PFSK-1 (cell line): ENCODE measurements around the gene MTFMT.

Experiments
- POLR2AphosphoS5 ChIP-seq: IDR thresholded peaks from 2 replicates; pipeline ENCODE4 v1.6.1; 2012; ENCODE audit warnings: low read depth, mild to moderate bottlenecking, control low read depth, low read length, moderate library complexity
- REST ChIP-seq, 2 experiments: IDR thresholded peaks; 2 replicates each; pipeline versions ENCODE4 v1.6.1 to v1.8.0; 2011 to 2012; ENCODE audit warnings: low read depth in 2 of 2, low read length in 2 of 2, control low read depth in 1 of 2, inconsistent platforms in 1 of 2, mild to moderate bottlenecking in 1 of 2, moderate library complexity in 1 of 2; ENCODE audit not compliant: insufficient read depth in 1 of 2
- SIN3A ChIP-seq: IDR thresholded peaks from 2 replicates; pipeline ENCODE4 v1.6.1; 2012; ENCODE audit warnings: mild to moderate bottlenecking, low read length, moderate library complexity, borderline replicate concordance; ENCODE audit not compliant: insufficient read depth
- TAF1 ChIP-seq: IDR thresholded peaks from 2 replicates; pipeline ENCODE4 v1.6.1; 2012; ENCODE audit warnings: low read length, control low read depth, borderline replicate concordance; ENCODE audit not compliant: insufficient read depth

DNA sequence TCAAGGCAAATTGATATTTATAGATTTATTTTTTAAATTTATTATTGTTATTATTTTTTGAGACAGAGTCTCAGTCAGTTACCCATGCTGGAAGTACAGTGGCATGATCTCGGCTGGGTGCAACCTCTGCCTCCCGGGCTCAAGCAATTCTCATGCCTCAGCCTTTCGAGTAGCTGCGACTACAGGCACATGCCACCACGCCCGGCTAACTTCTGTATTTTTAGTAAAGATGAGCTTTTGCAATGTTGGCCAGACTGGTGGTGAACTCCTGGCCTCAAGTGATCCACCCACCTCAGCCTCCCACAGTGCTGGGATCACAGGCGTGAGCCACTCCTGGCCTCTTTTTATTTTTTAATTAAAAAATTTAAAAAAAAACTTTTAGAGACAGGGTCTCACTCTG, 58.7 kb downstream of the MTFMT start:
- TF ChIP-seq REST (IDR thresholded peaks at IDR 0.05; ENCODE audit: insufficient read depth in 1 of 2, low read depth in 2 of 2, low read length in 2 of 2) (no peak), POLR2AphosphoS5 (no peak), SIN3A (no peak), TAF1 (no peak)
